ENCODE results near the gene GRAP2.

GRAP2 gene

DNA sequence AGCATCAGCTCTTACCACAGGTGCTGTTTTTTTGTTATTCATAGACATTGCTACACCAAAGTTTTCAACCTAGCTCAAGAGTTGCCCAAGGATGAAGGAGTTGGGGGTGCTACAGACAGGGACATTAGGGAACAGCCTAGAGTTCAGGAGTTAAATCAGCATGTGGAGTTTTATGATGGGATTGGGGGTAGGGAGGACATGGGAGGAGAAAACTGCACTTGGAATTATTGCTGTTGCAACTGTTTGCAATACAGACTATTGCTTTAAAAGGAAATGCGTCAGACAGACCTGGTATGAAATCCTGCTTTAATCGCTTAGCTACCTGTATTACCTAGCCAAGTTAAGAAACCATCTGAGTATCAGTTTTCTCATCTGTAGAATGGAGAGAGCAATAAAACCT lies 65.6 kb downstream of the GRAP2 start:
- no peak overlapping the region for H3K4me3 Mint-ChIP-seq
- no peaks in the 10 kb centered on the region for H3K27me3 Mint-ChIP-seq (ENCODE audit: low read depth)
- DNase-seq (ENCODE audit: low spot score), result no peak
- H3K36me3 Mint-ChIP-seq (ENCODE audit: low read depth), result peaks cover 82% of the 10 kb centered on the region
- H3K9me3 Mint-ChIP-seq, result no peaks in the 10 kb centered on the region
- H3K4me1 Mint-ChIP-seq (ENCODE audit: low read depth), result peaks cover 12% of the 10 kb centered on the region
- H3K27ac Mint-ChIP-seq, result no peak overlapping the region

DNA sequence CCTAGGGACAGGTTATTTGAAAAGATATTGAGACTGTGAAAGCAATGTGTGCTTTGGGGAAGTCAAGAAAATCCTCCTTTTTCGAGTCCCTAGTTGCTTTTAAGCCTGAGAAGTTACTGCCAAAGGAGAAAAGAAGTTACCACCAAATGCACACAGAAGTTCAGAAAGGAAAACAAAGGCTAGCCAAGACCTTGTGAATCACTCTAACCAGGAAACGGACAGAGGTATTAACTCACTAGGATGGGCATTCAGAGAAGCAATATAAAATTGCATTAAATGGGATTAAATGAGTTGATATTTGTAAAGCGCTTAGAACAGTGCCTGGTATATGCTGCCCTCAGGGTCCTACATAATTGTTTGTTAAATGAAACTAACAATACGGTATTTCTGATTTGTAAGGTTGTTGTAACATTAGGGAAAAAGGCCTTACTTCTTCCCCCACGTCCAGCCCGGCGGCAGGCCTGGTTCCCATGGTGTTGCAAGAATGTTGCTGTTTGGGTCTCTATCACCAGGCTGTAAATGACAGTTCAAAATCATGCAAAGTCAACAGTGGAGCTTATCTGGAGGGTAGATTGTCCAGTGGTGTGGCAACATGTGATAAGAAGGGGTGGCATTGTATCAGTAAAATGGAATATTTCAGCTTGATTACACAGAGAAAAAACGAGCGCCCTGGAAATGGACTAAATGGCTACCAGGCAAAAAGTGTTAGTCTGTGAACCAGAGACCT lies 66.4 kb downstream of the GRAP2 start:
- DNase-seq (ENCODE audit: low spot score), result no peak
- H3K27me3 Mint-ChIP-seq (ENCODE audit: low read depth), result no peaks in the 10 kb centered on the region
- no peak overlapping the region for H3K4me3 Mint-ChIP-seq
- H3K4me1 Mint-ChIP-seq (ENCODE audit: low read depth), result peaks cover 7% of the 10 kb centered on the region
- no peak overlapping the region for H3K27ac Mint-ChIP-seq
- peaks cover 83% of the 10 kb centered on the region for H3K36me3 Mint-ChIP-seq (ENCODE audit: low read depth)
- no peaks in the 10 kb centered on the region for H3K9me3 Mint-ChIP-seq

DNA sequence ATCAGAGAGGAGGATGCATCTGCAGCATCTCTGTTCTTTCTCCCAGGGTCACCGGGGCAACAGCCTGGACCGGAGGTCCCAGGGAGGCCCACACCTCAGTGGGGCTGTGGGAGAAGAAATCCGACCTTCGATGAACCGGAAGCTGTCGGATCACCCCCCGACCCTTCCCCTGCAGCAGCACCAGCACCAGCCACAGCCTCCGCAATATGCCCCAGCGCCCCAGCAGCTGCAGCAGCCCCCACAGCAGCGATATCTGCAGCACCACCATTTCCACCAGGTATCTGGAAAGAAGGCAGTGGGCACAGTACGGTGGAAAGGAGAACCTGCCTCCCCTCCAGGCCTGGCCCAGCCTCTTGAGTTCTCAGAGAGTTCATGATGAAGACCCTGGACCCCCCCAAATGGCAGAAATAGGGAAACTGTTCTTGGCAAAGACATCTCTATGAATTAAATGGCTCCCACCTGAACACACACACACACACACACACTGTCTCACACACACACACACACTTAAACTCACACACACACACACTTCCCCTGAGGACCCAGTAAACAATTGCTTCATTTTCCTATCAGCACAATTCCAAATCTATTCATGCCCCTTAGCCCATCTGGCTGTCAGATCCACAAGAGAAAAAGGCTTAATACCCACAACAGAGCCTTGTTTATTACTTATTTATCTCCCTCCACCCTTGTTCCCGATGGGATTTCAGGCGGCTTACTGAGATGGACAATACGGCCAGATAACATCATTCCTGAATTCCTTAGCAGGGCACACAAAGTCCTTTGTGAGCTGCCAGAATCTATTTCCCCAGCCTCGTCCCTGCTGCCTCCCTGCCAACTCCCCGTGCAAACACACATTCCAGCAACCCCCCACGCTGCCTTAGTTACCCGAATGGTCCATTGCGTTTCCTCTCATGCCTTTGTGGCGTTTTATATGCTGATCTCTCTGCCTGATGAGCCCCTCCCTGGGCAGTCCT lies 67.4 kb downstream of the GRAP2 start:
- Mint-ChIP-seq H3K4me3 (no peak overlapping the region), H3K4me1 (ENCODE audit: low read depth) (peaks cover 5% of the 10 kb centered on the region), H3K36me3 (ENCODE audit: low read depth) (peaks cover 87% of the 10 kb centered on the region), H3K9me3 (no peaks in the 10 kb centered on the region), H3K27me3 (ENCODE audit: low read depth) (no peaks in the 10 kb centered on the region), H3K27ac (no peak overlapping the region)
- DNase-seq (ENCODE audit: low spot score), result no peak

DNA sequence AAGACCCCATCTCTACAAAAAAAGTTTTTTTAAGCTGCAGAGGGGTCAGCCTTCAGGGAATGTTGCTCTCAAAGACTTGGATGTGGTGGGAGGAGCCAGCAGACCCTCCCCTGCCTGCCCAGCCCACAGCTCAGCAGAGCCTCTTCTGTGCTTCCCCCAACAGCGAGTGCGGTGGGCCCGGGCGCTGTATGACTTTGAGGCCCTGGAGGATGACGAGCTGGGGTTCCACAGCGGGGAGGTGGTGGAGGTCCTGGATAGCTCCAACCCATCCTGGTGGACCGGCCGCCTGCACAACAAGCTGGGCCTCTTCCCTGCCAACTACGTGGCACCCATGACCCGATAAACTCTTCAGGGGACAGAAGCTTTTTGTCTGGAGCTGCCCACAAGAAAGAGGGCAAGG lies 69.9 kb downstream of the GRAP2 start:
- DNase-seq (ENCODE audit: low spot score), result no peak
- Mint-ChIP-seq H3K27me3 (ENCODE audit: low read depth) (no peaks in the 10 kb centered on the region), H3K4me3 (no peak overlapping the region), H3K4me1 (ENCODE audit: low read depth) (peaks cover 2% of the 10 kb centered on the region), H3K36me3 (ENCODE audit: low read depth) (peaks cover 79% of the 10 kb centered on the region), H3K9me3 (no peaks in the 10 kb centered on the region), H3K27ac (no peak overlapping the region)

DNA sequence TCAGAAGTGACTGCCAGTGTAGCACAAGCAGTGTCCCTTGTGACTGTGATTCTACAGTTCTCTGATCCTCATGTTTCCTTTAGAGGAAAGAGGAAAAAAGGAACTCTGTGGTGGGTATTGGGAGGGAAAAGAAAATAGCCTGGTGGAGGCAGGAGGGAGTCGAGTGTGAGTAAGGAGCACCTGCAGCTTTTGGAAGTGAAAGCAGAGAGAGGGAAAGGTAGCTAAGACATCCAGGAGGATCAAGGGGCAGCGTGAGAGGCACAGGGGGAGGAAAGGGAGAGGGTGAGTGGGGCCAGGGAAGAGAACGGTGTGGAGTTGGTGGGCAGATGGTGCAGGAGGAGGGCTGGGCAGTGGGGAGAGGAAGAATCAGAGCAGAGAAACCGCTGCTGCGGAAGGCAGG lies 71.8 kb downstream of the GRAP2 start:
- Mint-ChIP-seq H3K27ac (peak overlapping the region; percentile 56), H3K27me3 (ENCODE audit: low read depth) (no peaks in the 10 kb centered on the region), H3K4me3 (no peak overlapping the region), H3K36me3 (ENCODE audit: low read depth) (peaks cover 77% of the 10 kb centered on the region), H3K4me1 (ENCODE audit: low read depth) (no peaks in the 10 kb centered on the region), H3K9me3 (no peaks in the 10 kb centered on the region)
- no peak for DNase-seq (ENCODE audit: low spot score)

DNA sequence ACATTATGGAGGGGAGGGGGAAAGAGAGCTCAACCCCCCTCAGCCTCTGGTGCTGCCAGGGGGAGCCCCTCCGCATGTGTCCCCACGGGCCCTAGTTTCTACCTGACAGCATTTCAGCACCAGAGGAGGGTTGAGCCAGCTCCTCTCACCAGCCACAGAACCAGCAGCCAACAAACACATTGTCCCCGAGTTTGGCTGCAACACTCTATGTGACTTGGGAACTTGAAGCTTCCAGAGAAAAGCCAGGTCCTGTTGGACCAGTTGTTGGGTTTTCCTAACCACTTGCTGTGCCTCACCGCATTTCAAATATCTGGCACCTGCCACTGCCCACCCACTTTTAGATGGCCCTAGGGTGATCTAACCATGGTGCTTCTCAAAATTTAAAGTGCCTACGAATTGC lies 72.8 kb downstream of the GRAP2 start:
- no peaks in the 10 kb centered on the region for H3K4me1 Mint-ChIP-seq (ENCODE audit: low read depth)
- H3K27me3 Mint-ChIP-seq (ENCODE audit: low read depth), result no peaks in the 10 kb centered on the region
- no peak overlapping the region for H3K4me3 Mint-ChIP-seq
- no peak for DNase-seq (ENCODE audit: low spot score)
- no peak overlapping the region for H3K27ac Mint-ChIP-seq
- peaks cover 76% of the 10 kb centered on the region for H3K36me3 Mint-ChIP-seq (ENCODE audit: low read depth)
- no peaks in the 10 kb centered on the region for H3K9me3 Mint-ChIP-seq

DNA sequence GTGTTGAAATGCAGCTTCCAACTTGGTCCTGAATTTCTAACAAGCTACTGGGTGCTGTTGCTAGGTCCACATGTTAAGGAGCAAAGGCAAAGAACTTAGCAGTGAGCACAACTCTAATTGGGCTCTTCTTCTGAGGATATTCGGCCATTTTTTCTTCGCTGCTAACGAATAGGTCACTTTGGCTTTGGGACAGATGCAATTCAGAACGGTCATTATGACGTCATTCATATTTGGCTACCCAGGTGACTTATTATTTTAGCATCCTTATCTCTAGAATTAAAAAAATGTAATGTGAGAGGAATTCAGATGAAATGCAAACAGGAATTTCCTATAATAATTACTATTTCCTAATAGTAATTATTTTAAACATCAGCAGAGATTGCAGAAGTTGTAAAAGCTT lies 73.2 kb downstream of the GRAP2 start:
- Mint-ChIP-seq H3K27ac (no peak overlapping the region), H3K36me3 (ENCODE audit: low read depth) (peaks cover 72% of the 10 kb centered on the region)

DNA sequence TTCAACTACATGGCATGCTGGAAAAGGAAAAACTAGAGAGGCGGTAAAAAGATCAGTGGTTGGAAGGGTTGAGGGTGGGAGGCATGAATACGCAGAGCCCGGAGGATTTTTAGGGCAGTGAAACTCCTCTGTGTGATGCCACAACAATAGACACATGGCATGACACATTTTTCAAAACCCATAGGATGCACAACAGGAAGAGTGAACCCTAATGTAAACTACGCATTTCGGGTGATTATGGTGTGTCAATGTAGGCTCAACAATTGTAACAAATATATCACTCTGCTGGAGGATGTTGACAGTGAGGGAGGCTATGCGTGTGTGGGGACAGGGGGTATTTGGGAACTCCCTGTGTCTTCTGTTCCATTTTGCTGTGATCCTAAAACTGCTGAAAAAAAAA lies 78.2 kb downstream of the GRAP2 start:
- no peak for DNase-seq (ENCODE audit: low spot score)
- H3K9me3 Mint-ChIP-seq, result no peaks in the 10 kb centered on the region
- peaks cover 7% of the 10 kb centered on the region for H3K4me1 Mint-ChIP-seq (ENCODE audit: low read depth)
- peaks cover 30% of the 10 kb centered on the region for H3K36me3 Mint-ChIP-seq (ENCODE audit: low read depth)
- H3K27me3 Mint-ChIP-seq (ENCODE audit: low read depth), result no peaks in the 10 kb centered on the region
- H3K4me3 Mint-ChIP-seq, result no peak overlapping the region
- H3K27ac Mint-ChIP-seq, result no peak overlapping the region

More for the DNA sequence above, 73.2 kb downstream of the GRAP2 start:
- no peaks in the 10 kb centered on the region for H3K4me1 Mint-ChIP-seq (ENCODE audit: low read depth)
- H3K4me3 Mint-ChIP-seq, result no peak overlapping the region
- no peak for DNase-seq (ENCODE audit: low spot score)
- no peaks in the 10 kb centered on the region for H3K27me3 Mint-ChIP-seq (ENCODE audit: low read depth)
- H3K9me3 Mint-ChIP-seq, result no peaks in the 10 kb centered on the region

DNA sequence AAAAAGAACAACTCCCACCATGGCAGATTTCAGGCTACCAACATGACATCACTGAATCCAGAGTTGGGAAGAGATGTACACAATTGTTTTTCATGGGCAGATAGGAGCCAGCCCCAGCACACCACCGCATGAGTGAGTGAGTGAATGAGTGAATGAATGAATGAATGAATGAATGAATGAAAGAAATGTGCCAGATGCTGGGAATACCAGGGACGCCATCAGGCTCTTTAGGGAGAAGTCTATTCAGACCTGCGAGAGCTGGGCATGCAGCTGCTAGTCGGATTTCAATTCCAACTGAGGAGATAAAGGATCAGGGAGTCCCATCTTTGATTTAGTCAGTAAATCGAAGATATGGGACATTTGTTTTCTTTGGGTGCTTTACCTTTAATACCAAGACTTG lies 78.6 kb downstream of the GRAP2 start:
- peaks cover 7% of the 10 kb centered on the region for H3K4me1 Mint-ChIP-seq (ENCODE audit: low read depth)
- H3K4me3 Mint-ChIP-seq, result no peak overlapping the region
- H3K36me3 Mint-ChIP-seq (ENCODE audit: low read depth), result peaks cover 31% of the 10 kb centered on the region
- no peaks in the 10 kb centered on the region for H3K27me3 Mint-ChIP-seq (ENCODE audit: low read depth)
- peak overlapping the region; percentile 22 for H3K27ac Mint-ChIP-seq
- DNase-seq (ENCODE audit: low spot score), result no peak
- H3K9me3 Mint-ChIP-seq, result no peaks in the 10 kb centered on the region

DNA sequence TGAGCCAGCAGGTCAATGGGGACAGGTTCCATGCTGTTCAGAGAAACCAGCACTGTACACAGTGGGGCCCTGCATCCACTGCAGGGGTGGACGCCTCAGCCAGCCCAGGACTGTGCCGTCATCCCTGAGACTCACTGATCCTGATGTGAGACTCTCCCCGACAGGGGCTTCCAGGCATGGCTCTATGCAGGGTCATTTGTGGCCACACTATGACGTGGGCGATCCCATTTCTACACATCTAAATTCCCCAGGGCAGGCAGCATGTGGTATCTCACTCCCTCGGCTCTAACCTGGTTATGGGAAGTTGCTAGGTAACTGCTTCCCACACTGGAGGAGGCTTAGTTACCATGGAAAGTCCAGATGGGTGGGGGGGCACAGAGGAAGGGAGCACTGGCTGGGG lies 79.7 kb downstream of the GRAP2 start:
- no peak overlapping the region for H3K27ac Mint-ChIP-seq
- H3K9me3 Mint-ChIP-seq, result no peaks in the 10 kb centered on the region
- peaks cover 9% of the 10 kb centered on the region for H3K4me1 Mint-ChIP-seq (ENCODE audit: low read depth)
- peaks cover 23% of the 10 kb centered on the region for H3K36me3 Mint-ChIP-seq (ENCODE audit: low read depth)
- H3K4me3 Mint-ChIP-seq, result no peak overlapping the region
- no peaks in the 10 kb centered on the region for H3K27me3 Mint-ChIP-seq (ENCODE audit: low read depth)
- DNase-seq (ENCODE audit: low spot score), result no peak

DNA sequence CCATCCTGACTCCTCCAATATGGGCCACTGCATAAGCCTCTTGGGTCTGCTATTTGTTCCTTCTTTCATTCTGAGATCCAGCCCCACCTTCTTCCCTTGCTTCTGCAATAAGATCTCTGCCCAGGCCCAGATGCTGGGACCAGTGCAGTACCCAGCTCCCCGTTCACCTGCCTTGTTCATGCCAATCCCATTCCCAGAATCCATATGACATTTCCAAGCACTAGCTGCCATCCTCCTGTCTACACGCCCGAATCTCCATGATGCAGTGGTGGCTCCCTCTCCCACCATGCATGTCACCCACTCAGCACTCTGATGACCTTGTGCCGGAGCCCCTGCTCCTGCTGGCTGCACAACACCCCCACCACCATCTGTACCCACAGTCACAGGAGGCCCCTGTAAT lies 82.5 kb downstream of the GRAP2 start:
- Mint-ChIP-seq H3K27ac (peak overlapping the region; percentile 6), H3K9me3 (no peaks in the 10 kb centered on the region), H3K36me3 (ENCODE audit: low read depth) (peaks cover 2% of the 10 kb centered on the region), H3K4me3 (no peak overlapping the region), H3K4me1 (ENCODE audit: low read depth) (peaks cover 15% of the 10 kb centered on the region), H3K27me3 (ENCODE audit: low read depth) (no peaks in the 10 kb centered on the region)
- DNase-seq (ENCODE audit: low spot score), result no peak

DNA sequence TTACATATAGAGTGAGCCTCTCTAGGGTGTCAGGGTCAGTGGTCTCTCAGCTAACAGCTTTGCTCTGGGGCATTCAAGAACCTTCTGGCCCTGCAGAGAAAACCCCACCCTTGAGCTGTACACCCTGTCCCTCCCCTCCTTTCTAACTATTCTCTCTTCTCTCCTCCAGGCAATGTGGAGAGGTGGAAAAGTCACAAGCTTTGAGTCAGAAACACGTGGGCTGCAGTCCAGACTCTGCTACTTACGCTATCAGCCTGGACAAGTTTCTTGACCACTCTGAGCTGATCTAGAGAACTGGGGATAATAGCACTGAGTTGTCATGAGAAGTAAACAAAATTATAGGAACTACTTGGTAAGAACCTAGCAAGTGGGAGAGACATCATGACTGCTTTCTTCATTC lies 83.1 kb downstream of the GRAP2 start:
- Mint-ChIP-seq H3K4me3 (no peak overlapping the region), H3K4me1 (ENCODE audit: low read depth) (peaks cover 18% of the 10 kb centered on the region), H3K27me3 (ENCODE audit: low read depth) (peaks cover 4% of the 10 kb centered on the region), H3K36me3 (ENCODE audit: low read depth) (peaks cover 2% of the 10 kb centered on the region), H3K9me3 (no peaks in the 10 kb centered on the region), H3K27ac (no peak overlapping the region)
- DNase-seq (ENCODE audit: low spot score), result no peak

DNA sequence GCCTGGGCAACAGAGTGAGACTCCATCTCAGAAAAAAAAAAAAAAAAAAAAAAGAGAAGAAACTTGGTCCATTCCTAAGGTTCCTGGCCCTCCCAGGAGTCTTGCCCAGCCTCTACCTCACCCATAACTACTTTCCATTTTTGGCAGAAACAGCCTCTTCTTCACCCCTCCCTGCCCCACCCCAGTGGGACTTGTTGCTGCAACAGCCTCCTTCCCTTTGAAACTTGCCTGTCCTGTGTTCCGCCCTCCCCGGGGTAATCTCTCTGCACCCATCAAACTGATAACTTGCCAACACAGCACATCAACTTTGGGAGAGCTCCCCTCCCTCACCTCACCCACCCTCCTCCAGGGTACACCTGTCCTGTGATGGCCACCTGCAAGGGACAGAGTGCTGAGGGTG lies 83.9 kb downstream of the GRAP2 start:
- H3K36me3 Mint-ChIP-seq (ENCODE audit: low read depth), result peaks cover 2% of the 10 kb centered on the region
- no peak overlapping the region for H3K4me3 Mint-ChIP-seq
- no peak for DNase-seq (ENCODE audit: low spot score)
- H3K9me3 Mint-ChIP-seq, result no peaks in the 10 kb centered on the region
- peaks cover 8% of the 10 kb centered on the region for H3K27me3 Mint-ChIP-seq (ENCODE audit: low read depth)
- H3K27ac Mint-ChIP-seq, result no peak overlapping the region
- peaks cover 16% of the 10 kb centered on the region for H3K4me1 Mint-ChIP-seq (ENCODE audit: low read depth)

DNA sequence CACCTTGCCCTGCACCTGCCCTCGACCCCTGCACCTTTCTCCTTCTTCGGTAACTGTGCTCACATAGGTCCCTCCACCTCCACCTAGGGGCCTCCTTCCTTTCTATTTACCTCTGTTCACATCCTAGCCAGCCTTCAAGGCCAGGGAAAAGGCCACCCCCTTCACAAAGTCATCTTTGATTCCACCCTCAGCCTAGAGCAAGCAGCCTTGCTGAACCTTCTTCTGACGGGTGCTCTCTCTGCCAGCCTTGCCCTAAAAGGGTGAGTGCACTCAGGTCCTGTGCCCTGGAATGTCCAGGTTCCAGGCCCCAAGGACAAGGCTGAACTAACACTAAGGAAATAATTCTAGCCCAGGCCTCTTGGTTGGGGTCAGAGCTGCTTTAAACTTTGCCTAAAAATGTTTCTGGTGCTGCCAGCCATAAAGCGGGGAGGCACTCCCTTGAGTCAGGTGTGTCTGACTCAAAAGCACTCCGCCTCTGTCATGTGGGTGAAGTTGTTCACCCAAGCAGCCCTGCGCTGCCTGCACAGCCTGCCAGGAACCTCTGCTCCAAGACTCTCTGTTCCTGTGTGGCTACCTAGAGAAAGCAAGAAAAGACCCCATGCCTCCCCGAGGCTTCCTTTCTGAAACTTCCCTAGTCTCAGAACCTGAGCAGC lies 84.6 kb downstream of the GRAP2 start:
- peaks cover 2% of the 10 kb centered on the region for H3K36me3 Mint-ChIP-seq (ENCODE audit: low read depth)
- peaks cover 12% of the 10 kb centered on the region for H3K4me1 Mint-ChIP-seq (ENCODE audit: low read depth)
- no peak overlapping the region for H3K27ac Mint-ChIP-seq
- H3K27me3 Mint-ChIP-seq (ENCODE audit: low read depth), result peaks cover 8% of the 10 kb centered on the region
- no peak for DNase-seq (ENCODE audit: low spot score)
- H3K9me3 Mint-ChIP-seq, result no peaks in the 10 kb centered on the region
- no peak overlapping the region for H3K4me3 Mint-ChIP-seq

Data from T-helper 2 cell treated with Interferon-gamma antibody and Interleukin-4, amounts not matched to agents 5 μg/mL and 100 μg/mL, for 36 hours (primary cell).